ENCODE measurements around the gene ATP6V1B1. TPM values are rescaled to one million over a fixed set of nuclear protein-coding genes. Genes with fewer than 3 reads are reported as not detected.

The ATP6V1B1 gene
- total and polyA plus RNA-seq, 2 of the 13 experiments (the other 11 are each of a cell fraction or from before 2014, with no cell fraction given) = 0.58 to 1.6 TPM

DNA sequence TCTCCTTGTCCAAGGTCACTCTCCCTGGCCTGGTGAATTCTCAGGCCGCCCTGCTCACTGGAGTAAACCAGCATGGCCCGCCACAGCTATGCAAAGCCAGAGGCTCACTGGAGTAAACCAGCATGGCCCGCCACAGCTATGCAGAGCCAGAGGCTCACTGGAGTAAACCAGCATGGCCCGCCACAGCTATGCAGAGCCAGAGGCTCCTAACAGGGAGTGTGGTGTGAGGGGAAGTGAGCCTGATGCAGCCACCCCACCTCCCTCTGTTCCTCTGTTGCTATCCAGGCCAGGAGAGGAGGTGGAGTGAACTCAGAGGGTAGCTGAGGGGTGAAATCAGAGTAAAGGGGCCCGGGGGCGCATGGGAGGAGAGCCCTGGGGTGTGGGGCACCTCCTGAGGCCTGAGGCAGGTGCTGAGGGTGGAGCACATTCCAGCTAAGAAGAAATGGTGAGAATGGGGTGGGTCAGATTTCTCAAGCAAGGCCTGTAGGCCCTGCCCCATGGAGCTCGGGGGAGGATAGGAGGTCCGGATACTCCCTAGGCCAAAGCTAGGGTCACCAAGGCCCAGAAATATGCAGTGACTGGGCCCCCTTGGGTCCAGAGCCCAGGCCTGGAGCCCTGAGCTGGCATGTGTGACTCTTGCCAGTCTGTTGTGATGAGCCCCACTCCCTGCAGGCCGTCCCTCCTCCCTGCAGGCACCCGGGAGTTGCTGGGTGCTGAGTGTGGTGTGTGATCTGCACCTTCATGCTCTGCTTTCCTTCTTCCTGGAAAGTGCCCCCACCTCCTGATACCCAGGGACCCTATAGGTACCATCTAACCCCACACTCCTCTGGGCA lies 1.5 kb downstream of the ATP6V1B1 start (continued):
- TF ChIP-seq EED (CRISPR knock-in tag; IDR thresholded peaks at IDR 0.05) = 0 out of 2 replicates have a peak, but pooled peaks have one; percentile 44

DNA sequence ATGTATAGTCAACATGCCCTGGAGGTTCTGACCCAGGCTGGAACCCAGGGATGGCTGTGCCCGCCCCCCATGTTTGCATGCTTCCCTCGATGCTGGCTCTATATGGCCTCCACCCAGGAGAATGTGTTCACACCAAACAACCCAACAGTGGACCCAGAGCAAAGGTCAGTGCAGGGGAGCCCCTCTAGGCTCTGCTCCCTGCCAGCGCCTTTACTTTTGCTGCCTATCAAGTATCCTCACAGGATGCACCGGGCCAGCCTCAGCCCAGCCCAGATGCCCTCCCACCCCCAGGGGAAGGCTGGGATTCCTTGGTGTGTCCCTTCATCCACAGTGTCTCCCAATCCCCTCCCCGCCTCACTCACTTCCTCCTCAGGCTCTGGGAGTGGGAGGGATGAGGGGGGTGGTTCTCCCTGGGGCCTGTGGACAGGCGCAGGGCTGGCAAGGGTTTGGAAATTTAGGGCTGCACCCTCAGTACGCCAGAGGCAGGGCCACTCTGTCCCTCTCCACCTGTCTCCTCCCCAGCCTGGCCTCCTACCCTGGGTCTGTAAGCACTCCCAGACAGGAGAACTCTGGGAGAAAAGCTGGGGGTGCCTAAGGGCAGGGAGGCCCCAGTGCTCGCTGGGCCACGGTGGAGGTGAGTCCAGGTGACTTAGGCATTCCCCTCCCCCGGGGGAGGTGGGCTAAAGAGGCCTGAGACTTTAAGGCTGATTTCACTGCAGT lies 2.3 kb downstream of the ATP6V1B1 start:
- H2AFZ ChIP-seq (ENCODE audit: low read length) = no peak overlapping the region
- H3K4me3 ChIP-seq (replicated peaks in 1 of 3; ENCODE audit: insufficient read depth in 1 of 3, low read depth in 2 of 3, low read length in 3 of 3) = peak overlapping the region in 1 of 3 experiments; percentile 49; a peak in 2 of 6 replicates
- intact Hi-C loops (cut with micrococcal nuclease; ENCODE audit: unreplicated experiment) = no loop called here
- peaks cover 49% of the 10 kb centered on the region for H3K4me1 ChIP-seq (ENCODE audit: insufficient read depth, low read length)
- ChIA-PET CTCF (ENCODE audit: low intra/inter-chr PET ratio, low total read pairs) (interaction anchor here (1.3 kb wide), 1 partner anchor 67 kb away, joined by 3 read pairs; no protein-coding TSS in a partner anchor), POLR2A (interaction anchor here (1.0 to 1.3 kb wide), 4 partner anchors 10 to 130 kb away, joined by 3 to 4 read pairs (median 3); partner anchors contain the start of gene NAGK)
- FAIRE-seq (peak; percentile 28), ATAC-seq (peak; percentile 62), DNase-seq (ENCODE audit: low spot score) (peak; percentile 53)
- H4K20me1 ChIP-seq (ENCODE audit: insufficient read depth, low read length) = no peaks in the 10 kb centered on the region
- no peak overlapping the region for H3K27ac ChIP-seq (ENCODE audit: extremely low read length, insufficient read depth, low read length)
- 12% methylated on average over 7 of the region's 10 CpGs for WGBS (ENCODE audit: low lambda C conversion rate)
- BruUV-seq (replicated peaks) = no TSS peak
- H3K4me2 ChIP-seq (ENCODE audit: low read depth, low read length) = peak overlapping the region; percentile 52
- H3K9me3 ChIP-seq (ENCODE audit: low read length) = no peaks in the 10 kb centered on the region
- H3K9ac ChIP-seq (ENCODE audit: insufficient read depth, low read depth, low read length) = 0 out of 2 replicates have a peak overlapping the region, but pooled peaks have one; percentile 12
- no peaks in the 10 kb centered on the region; a peak in 1 of 5 replicates for H3K27me3 ChIP-seq (ENCODE audit: control insufficient read depth in 1 of 2, insufficient read depth in 2 of 2, low read length in 2 of 2)
- in situ Hi-C loops (cut with HindIII; ENCODE audit: extremely low pct_ligation_motif_present, low pct_unique_long_range_greater_than_20kb) = no loop called here
- H3K36me3 ChIP-seq (replicated peaks in 1 of 2; ENCODE audit: control insufficient read depth in 1 of 2, insufficient read depth in 2 of 2, low read length in 2 of 2) = no peaks in the 10 kb centered on the region
- H3K79me2 ChIP-seq (ENCODE audit: insufficient read depth, low read length) = no peaks in the 10 kb centered on the region
- TF ChIP-seq ZNF776 (CRISPR knock-in tag; IDR thresholded peaks at IDR 0.05) (no peak), NONO (IDR thresholded peaks at IDR 0.05) (no peak), NONO (CRISPR knock-in tag; conservative IDR thresholded peaks at IDR 0.05) (peak; percentile 48; the same call in 1 of the 2 replicates), ISX (CRISPR knock-in tag; conservative IDR thresholded peaks at IDR 0.05) (no peak), ZFP37 (CRISPR knock-in tag; IDR thresholded peaks at IDR 0.05; ENCODE audit: borderline replicate concordance) (no peak), ZNF33A (CRISPR knock-in tag; IDR thresholded peaks at IDR 0.05; ENCODE audit: borderline replicate concordance) (no peak), ZNF775 (CRISPR knock-in tag; IDR thresholded peaks at IDR 0.05; ENCODE audit: borderline replicate concordance) (no peak), BRCA1 (CRISPR knock-in tag; IDR thresholded peaks at IDR 0.05) (no peak)
- TF ChIP-seq, protein P1, sequence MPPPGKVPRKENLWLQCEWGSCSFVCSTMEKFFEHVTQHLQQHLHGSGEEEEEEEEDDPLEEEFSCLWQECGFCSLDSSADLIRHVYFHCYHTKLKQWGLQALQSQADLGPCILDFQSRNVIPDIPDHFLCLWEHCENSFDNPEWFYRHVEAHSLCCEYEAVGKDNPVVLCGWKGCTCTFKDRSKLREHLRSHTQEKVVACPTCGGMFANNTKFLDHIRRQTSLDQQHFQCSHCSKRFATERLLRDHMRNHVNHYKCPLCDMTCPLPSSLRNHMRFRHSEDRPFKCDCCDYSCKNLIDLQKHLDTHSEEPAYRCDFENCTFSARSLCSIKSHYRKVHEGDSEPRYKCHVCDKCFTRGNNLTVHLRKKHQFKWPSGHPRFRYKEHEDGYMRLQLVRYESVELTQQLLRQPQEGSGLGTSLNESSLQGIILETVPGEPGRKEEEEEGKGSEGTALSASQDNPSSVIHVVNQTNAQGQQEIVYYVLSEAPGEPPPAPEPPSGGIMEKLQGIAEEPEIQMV (CRISPR knock-in tag; IDR thresholded peaks at IDR 0.05; ENCODE audit: low read depth) = no peak
- TF ChIP-seq, protein P2, sequence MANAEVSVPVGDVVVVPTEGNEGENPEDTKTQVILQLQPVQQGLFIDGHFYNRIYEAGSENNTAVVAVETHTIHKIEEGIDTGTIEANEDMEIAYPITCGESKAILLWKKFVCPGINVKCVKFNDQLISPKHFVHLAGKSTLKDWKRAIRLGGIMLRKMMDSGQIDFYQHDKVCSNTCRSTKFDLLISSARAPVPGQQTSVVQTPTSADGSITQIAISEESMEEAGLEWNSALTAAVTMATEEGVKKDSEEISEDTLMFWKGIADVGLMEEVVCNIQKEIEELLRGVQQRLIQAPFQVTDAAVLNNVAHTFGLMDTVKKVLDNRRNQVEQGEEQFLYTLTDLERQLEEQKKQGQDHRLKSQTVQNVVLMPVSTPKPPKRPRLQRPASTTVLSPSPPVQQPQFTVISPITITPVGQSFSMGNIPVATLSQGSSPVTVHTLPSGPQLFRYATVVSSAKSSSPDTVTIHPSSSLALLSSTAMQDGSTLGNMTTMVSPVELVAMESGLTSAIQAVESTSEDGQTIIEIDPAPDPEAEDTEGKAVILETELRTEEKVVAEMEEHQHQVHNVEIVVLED (CRISPR knock-in tag; IDR thresholded peaks at IDR 0.05; ENCODE audit: borderline replicate concordance) = 0 out of 2 replicates have a peak, but pooled peaks have one; percentile 21
- TF ChIP-seq, protein P3, sequence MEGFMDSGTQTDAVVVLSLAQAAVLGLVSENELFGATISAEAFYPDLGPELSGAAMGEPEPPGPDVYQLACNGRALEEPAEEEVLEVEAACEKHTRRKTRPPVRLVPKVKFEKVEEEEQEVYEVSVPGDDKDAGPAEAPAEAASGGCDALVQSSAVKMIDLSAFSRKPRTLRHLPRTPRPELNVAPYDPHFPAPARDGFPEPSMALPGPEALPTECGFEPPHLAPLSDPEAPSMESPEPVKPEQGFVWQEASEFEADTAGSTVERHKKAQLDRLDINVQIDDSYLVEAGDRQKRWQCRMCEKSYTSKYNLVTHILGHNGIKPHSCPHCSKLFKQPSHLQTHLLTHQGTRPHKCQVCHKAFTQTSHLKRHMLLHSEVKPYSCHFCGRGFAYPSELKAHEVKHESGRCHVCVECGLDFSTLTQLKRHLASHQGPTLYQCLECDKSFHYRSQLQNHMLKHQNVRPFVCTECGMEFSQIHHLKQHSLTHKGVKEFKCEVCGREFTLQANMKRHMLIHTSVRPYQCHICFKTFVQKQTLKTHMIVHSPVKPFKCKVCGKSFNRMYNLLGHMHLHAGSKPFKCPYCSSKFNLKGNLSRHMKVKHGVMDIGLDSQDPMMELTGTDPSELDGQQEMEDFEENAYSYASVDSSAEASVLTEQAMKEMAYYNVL (CRISPR knock-in tag; IDR thresholded peaks at IDR 0.05; ENCODE audit: borderline replicate concordance) = no peak
- TF ChIP-seq, protein P4, sequence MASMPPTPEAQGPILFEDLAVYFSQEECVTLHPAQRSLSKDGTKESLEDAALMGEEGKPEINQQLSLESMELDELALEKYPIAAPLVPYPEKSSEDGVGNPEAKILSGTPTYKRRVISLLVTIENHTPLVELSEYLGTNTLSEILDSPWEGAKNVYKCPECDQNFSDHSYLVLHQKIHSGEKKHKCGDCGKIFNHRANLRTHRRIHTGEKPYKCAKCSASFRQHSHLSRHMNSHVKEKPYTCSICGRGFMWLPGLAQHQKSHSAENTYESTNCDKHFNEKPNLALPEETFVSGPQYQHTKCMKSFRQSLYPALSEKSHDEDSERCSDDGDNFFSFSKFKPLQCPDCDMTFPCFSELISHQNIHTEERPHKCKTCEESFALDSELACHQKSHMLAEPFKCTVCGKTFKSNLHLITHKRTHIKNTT (CRISPR knock-in tag; IDR thresholded peaks at IDR 0.05) = no peak

All from HepG2 (cell line).